GM23338 (cell line): ENCODE results near the gene OPALIN. TPM values are rescaled to one million over a fixed set of nuclear protein-coding genes. Genes with fewer than 3 reads are reported as not detected.

Experiments
- ATAC-seq: fragments of 200-7000 bp; cut with Tn5 transposase; 3 replicates; pipeline ENCODE4 v1.9.1; 2020
- DNase-seq: peaks from one replicate; pipeline ENCODE4 v3.0.0-alpha.2; 2015; ENCODE audit warnings: low spot score
- H2AFZ ChIP-seq: fragments of 200-600 bp; sonication (generic); 2 replicates; pipeline ENCODE4 v1.8.0; 2016; ENCODE audit warnings: antibody characterized with exemption, mild to moderate bottlenecking, moderate library complexity
- H3F3A ChIP-seq: fragments of 200-600 bp; sonication (generic); replicated peaks from 2 replicates; pipeline ENCODE4 v1.8.0; 2017; ENCODE audit warnings: antibody characterized with exemption, mixed run types, low read depth
- H3K27ac ChIP-seq: fragments of 200-600 bp; sonication (generic); 2 replicates; pipeline ENCODE4 v1.6.1; 2016; ENCODE audit warnings: low read depth
- H3K27me3 ChIP-seq: fragments of 200-600 bp; sonication (generic); 2 replicates; pipeline ENCODE4 v1.8.0; 2016; ENCODE audit warnings: mild to moderate bottlenecking, mixed run types, moderate library complexity; ENCODE audit not compliant: insufficient read depth
- H3K36me3 ChIP-seq: fragments of 200-600 bp; sonication (generic); 2 replicates; pipeline ENCODE4 v1.8.0; 2016; ENCODE audit warnings: mild to moderate bottlenecking; ENCODE audit not compliant: insufficient read depth
- H3K4me1 ChIP-seq: fragments of 200-600 bp; sonication (generic); 2 replicates; pipeline ENCODE4 v1.8.0; 2016; ENCODE audit warnings: mild to moderate bottlenecking, moderate library complexity; ENCODE audit not compliant: insufficient read depth
- H3K4me2 ChIP-seq: fragments of 200-600 bp; sonication (generic); 2 replicates; pipeline ENCODE4 v1.7.1; 2017; ENCODE audit warnings: mixed run types
- H3K4me3 ChIP-seq: fragments of 200-600 bp; sonication (generic); 2 replicates; pipeline ENCODE4 v1.6.1; 2016; ENCODE audit warnings: mixed run types
- H3K79me2 ChIP-seq: fragments of 200-600 bp; sonication (generic); replicated peaks from 2 replicates; pipeline ENCODE4 v1.8.0; 2017; ENCODE audit warnings: mild to moderate bottlenecking; ENCODE audit not compliant: insufficient read depth
- H3K9me2 ChIP-seq: fragments of 200-600 bp; sonication (generic); 2 replicates; pipeline ENCODE4 v1.8.0; 2017; ENCODE audit not compliant: insufficient read depth
- H4K20me1 ChIP-seq: fragments of 200-600 bp; sonication (generic); replicated peaks from 2 replicates; pipeline ENCODE4 v1.8.0; 2017; ENCODE audit warnings: mild to moderate bottlenecking; ENCODE audit not compliant: insufficient read depth
- H3K27ac Mint-ChIP-seq: 2 replicates; pipeline ENCODE4 v1.8.0; 2020; ENCODE audit warnings: inconsistent platforms, mild to moderate bottlenecking, moderate library complexity, mixed read lengths
- H3K27me3 Mint-ChIP-seq: 3 replicates; pipeline ENCODE4 v1.8.0; 2022; ENCODE audit warnings: low read depth, mild to moderate bottlenecking, moderate library complexity, mixed read lengths, inconsistent platforms; ENCODE audit not compliant: insufficient read depth, poor library complexity
- H3K36me3 Mint-ChIP-seq: 3 replicates; pipeline ENCODE4 v1.8.0; 2021; ENCODE audit warnings: low read depth, mild to moderate bottlenecking, inconsistent platforms, moderate library complexity, mixed read lengths
- H3K4me1 Mint-ChIP-seq: 3 replicates; pipeline ENCODE4 v1.8.0; 2020; ENCODE audit warnings: mild to moderate bottlenecking, inconsistent platforms, mixed read lengths
- H3K4me3 Mint-ChIP-seq: 3 replicates; pipeline ENCODE4 v1.8.0; 2021; ENCODE audit warnings: moderate library complexity, mild to moderate bottlenecking, inconsistent platforms, mixed read lengths
- H3K9me3 Mint-ChIP-seq: 3 replicates; pipeline ENCODE4 v1.8.0; 2020; ENCODE audit warnings: moderate library complexity, mild to moderate bottlenecking, inconsistent platforms, mixed read lengths
- CREB1 ChIP-seq: fragments of 250-450 bp; sonication (Bioruptor Pico); IDR thresholded peaks from 2 replicates; pipeline ENCODE4 v1.5.0; 2020; ENCODE audit warnings: low read depth, mild to moderate bottlenecking, moderate library complexity
- EZH2phosphoT487 ChIP-seq: fragments of 200-600 bp; sonication (generic); IDR thresholded peaks from one replicate; pipeline ENCODE4 v1.8.1; 2018; ENCODE audit warnings: antibody characterized with exemption; ENCODE audit not compliant: unreplicated experiment
- NANOG ChIP-seq: IDR thresholded peaks from 2 replicates; pipeline ENCODE4 v1.6.1; 2016; ENCODE audit warnings: antibody characterized with exemption, borderline replicate concordance
- POLR2AphosphoS5 ChIP-seq: IDR thresholded peaks from 2 replicates; pipeline ENCODE4 v1.6.1; 2016; ENCODE audit warnings: antibody characterized with exemption, low read depth
- ZNF114 ChIP-seq: fragments of 250-450 bp; sonication (Bioruptor Pico); IDR thresholded peaks from 2 replicates; pipeline ENCODE4 v1.5.0; 2020; ENCODE audit warnings: mild to moderate bottlenecking, moderate library complexity
- polyA plus RNA-seq: library from polyadenylated mRNA; unstranded; fragments of >200 nt; fragmentation: Nextera tagmentation; extraction: Ambion mirVana; gene quantifications from 2 replicates; pipeline ENCODE4 v1.2.1, GENCODE V29; 2016
- total RNA-seq: library from RNA; depleted of rRNA; stranded (reverse); fragments of >200 nt; shearing (Covaris generic); gene quantifications from 2 replicates; pipeline ENCODE4 v1.2.3, GENCODE V29; 2014
- TF ChIP-seq, protein P1 (sequence below), 2 experiments: fragments of 200-600 bp in 1 of 2; sonication (generic) in 1 of 2; conservative IDR thresholded peaks; 2 replicates each; pipeline versions ENCODE4 v1.5.1 to v1.6.1; 2016 to 2017; ENCODE audit warnings: antibody characterized with exemption in 2 of 2, low read depth in 2 of 2, mild to moderate bottlenecking in 2 of 2, moderate library complexity in 1 of 2
- TF ChIP-seq, protein P2 (sequence below): fragments of 250-450 bp; sonication (Bioruptor Pico); IDR thresholded peaks from 2 replicates; pipeline ENCODE4 v1.5.0; 2020; ENCODE audit warnings: mild to moderate bottlenecking, moderate library complexity

OPALIN gene
- total and polyA plus RNA-seq, 2 experiments from 2014 or later, result not detected

DNA sequence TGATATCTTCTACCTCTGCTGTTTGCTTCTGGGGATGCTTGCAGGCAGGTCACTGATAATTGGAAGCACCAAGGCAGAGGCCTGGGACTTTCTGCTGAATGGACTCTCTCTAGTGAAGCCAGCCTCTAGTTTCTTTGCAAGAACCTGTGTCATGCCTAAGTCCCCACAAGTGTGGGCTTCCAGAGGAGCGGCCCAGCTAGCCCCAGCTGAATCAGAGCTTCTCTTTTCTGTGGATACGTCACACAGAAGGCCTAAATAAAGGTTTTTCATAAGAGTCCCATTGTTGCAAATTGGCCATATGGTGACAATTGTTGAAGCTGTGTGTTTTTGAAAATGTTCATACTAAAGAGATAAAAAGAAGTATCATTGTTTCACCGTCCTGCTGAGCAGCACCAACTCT is 6.8 kb upstream of the OPALIN start:
- H3K9me3 Mint-ChIP-seq, result no peaks in the 10 kb centered on the region
- peaks cover 5% of the 10 kb centered on the region for H3K27me3 Mint-ChIP-seq
- no peaks in the 10 kb centered on the region for H3F3A ChIP-seq

GRCh38 chr10:96360766-96361165 is 2.0 kb upstream of the OPALIN start:
- Histone ChIP-seq H3K9me2 (peaks cover 3% of the 10 kb centered on the region; the same call in 1 of the 2 replicates), H2AFZ (no peak overlapping the region), H3K4me2 (no peak overlapping the region), H3K4me3 (no peak overlapping the region), H3K4me1 (no peaks in the 10 kb centered on the region), H3F3A (no peaks in the 10 kb centered on the region), H3K36me3 (no peaks in the 10 kb centered on the region), H3K27ac (no peak overlapping the region), H4K20me1 (no peaks in the 10 kb centered on the region), H3K79me2 (no peaks in the 10 kb centered on the region), H3K27me3 (no peaks in the 10 kb centered on the region)
- Mint-ChIP-seq H3K9me3 (no peaks in the 10 kb centered on the region), H3K4me1 (peaks cover 5% of the 10 kb centered on the region; the same call in 2 of the 3 replicates), H3K36me3 (no peaks in the 10 kb centered on the region), H3K27ac (no peak overlapping the region), H3K27me3 (peaks cover 4% of the 10 kb centered on the region), H3K4me3 (no peak overlapping the region)
- TF ChIP-seq, protein P1, sequence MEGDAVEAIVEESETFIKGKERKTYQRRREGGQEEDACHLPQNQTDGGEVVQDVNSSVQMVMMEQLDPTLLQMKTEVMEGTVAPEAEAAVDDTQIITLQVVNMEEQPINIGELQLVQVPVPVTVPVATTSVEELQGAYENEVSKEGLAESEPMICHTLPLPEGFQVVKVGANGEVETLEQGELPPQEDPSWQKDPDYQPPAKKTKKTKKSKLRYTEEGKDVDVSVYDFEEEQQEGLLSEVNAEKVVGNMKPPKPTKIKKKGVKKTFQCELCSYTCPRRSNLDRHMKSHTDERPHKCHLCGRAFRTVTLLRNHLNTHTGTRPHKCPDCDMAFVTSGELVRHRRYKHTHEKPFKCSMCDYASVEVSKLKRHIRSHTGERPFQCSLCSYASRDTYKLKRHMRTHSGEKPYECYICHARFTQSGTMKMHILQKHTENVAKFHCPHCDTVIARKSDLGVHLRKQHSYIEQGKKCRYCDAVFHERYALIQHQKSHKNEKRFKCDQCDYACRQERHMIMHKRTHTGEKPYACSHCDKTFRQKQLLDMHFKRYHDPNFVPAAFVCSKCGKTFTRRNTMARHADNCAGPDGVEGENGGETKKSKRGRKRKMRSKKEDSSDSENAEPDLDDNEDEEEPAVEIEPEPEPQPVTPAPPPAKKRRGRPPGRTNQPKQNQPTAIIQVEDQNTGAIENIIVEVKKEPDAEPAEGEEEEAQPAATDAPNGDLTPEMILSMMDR (conservative IDR thresholded peaks at IDR 0.05; ENCODE audit: low read depth in 2 of 2), result peak in 1 of 2 experiments; percentile 15; a peak in 1 of 4 replicates
- TF ChIP-seq CREB1 (CRISPR knock-in tag), result no peak
- no peak for ATAC-seq
- DNase-seq, result no peak

More for the DNA sequence above, 6.8 kb upstream of the OPALIN start:
- no peaks in the 10 kb centered on the region for H3K36me3 Mint-ChIP-seq
- no peak overlapping the region for H3K4me3 ChIP-seq
- no peaks in the 10 kb centered on the region for H3K79me2 ChIP-seq
- no peaks in the 10 kb centered on the region for H3K4me1 Mint-ChIP-seq
- no peaks in the 10 kb centered on the region for H3K27me3 ChIP-seq
- H3K27ac ChIP-seq, result no peak overlapping the region
- no peaks in the 10 kb centered on the region for H3K36me3 ChIP-seq
- peak overlapping the region; percentile 79; the same call in 1 of the 2 replicates for H2AFZ ChIP-seq
- no peak overlapping the region for H3K27ac Mint-ChIP-seq
- TF ChIP-seq EZH2phosphoT487, result no peak
- TF ChIP-seq NANOG, result no peak
- TF ChIP-seq CREB1 (CRISPR knock-in tag), result no peak
- H3K4me1 ChIP-seq, result no peaks in the 10 kb centered on the region
- no peak for ATAC-seq
- no peak overlapping the region for H3K4me3 Mint-ChIP-seq
- H3K4me2 ChIP-seq, result no peak overlapping the region
- DNase-seq, result no peak
- no peaks in the 10 kb centered on the region for H4K20me1 ChIP-seq
- H3K9me2 ChIP-seq, result no peaks in the 10 kb centered on the region

GRCh38 chr10:96360331-96360730 is 1.5 kb upstream of the OPALIN start:
- H3K27me3 ChIP-seq, result no peaks in the 10 kb centered on the region
- H3K4me3 ChIP-seq, result no peak overlapping the region
- H3K27ac ChIP-seq, result no peak overlapping the region
- Mint-ChIP-seq H3K27ac (no peak overlapping the region), H3K27me3 (peaks cover 4% of the 10 kb centered on the region), H3K4me3 (no peak overlapping the region), H3K9me3 (no peaks in the 10 kb centered on the region), H3K36me3 (no peaks in the 10 kb centered on the region), H3K4me1 (peaks cover 5% of the 10 kb centered on the region; the same call in 2 of the 3 replicates)
- no peaks in the 10 kb centered on the region for H3K79me2 ChIP-seq
- H3K4me1 ChIP-seq, result no peaks in the 10 kb centered on the region
- no peaks in the 10 kb centered on the region for H4K20me1 ChIP-seq
- H3K9me2 ChIP-seq, result peaks cover 3% of the 10 kb centered on the region; the same call in 1 of the 2 replicates
- DNase-seq (no peak), ATAC-seq (no peak)
- H2AFZ ChIP-seq, result no peak overlapping the region
- no peak overlapping the region for H3K4me2 ChIP-seq
- no peaks in the 10 kb centered on the region for H3K36me3 ChIP-seq
- no peaks in the 10 kb centered on the region for H3F3A ChIP-seq
- TF ChIP-seq, protein P2, sequence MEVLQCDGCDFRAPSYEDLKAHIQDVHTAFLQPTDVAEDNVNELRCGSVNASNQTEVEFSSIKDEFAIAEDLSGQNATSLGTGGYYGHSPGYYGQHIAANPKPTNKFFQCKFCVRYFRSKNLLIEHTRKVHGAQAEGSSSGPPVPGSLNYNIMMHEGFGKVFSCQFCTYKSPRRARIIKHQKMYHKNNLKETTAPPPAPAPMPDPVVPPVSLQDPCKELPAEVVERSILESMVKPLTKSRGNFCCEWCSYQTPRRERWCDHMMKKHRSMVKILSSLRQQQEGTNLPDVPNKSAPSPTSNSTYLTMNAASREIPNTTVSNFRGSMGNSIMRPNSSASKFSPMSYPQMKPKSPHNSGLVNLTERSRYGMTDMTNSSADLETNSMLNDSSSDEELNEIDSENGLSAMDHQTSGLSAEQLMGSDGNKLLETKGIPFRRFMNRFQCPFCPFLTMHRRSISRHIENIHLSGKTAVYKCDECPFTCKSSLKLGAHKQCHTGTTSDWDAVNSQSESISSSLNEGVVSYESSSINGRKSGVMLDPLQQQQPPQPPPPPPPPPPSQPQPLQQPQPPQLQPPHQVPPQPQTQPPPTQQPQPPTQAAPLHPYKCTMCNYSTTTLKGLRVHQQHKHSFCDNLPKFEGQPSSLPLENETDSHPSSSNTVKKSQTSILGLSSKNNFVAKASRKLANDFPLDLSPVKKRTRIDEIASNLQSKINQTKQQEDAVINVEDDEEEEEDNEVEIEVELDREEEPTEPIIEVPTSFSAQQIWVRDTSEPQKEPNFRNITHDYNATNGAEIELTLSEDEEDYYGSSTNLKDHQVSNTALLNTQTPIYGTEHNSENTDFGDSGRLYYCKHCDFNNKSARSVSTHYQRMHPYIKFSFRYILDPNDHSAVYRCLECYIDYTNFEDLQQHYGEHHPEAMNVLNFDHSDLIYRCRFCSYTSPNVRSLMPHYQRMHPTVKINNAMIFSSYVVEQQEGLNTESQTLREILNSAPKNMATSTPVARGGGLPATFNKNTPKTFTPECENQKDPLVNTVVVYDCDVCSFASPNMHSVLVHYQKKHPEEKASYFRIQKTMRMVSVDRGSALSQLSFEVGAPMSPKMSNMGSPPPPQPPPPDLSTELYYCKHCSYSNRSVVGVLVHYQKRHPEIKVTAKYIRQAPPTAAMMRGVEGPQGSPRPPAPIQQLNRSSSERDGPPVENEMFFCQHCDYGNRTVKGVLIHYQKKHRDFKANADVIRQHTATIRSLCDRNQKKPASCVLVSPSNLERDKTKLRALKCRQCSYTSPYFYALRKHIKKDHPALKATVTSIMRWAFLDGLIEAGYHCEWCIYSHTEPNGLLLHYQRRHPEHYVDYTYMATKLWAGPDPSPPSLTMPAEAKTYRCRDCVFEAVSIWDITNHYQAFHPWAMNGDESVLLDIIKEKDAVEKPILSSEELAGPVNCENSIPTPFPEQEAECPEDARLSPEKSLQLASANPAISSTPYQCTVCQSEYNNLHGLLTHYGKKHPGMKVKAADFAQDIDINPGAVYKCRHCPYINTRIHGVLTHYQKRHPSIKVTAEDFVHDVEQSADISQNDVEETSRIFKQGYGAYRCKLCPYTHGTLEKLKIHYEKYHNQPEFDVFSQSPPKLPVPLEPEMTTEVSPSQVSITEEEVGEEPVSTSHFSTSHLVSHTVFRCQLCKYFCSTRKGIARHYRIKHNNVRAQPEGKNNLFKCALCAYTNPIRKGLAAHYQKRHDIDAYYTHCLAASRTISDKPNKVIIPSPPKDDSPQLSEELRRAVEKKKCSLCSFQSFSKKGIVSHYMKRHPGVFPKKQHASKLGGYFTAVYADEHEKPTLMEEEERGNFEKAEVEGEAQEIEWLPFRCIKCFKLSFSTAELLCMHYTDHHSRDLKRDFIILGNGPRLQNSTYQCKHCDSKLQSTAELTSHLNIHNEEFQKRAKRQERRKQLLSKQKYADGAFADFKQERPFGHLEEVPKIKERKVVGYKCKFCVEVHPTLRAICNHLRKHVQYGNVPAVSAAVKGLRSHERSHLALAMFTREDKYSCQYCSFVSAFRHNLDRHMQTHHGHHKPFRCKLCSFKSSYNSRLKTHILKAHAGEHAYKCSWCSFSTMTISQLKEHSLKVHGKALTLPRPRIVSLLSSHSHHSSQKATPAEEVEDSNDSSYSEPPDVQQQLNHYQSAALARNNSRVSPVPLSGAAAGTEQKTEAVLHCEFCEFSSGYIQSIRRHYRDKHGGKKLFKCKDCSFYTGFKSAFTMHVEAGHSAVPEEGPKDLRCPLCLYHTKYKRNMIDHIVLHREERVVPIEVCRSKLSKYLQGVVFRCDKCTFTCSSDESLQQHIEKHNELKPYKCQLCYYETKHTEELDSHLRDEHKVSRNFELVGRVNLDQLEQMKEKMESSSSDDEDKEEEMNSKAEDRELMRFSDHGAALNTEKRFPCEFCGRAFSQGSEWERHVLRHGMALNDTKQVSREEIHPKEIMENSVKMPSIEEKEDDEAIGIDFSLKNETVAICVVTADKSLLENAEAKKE (CRISPR knock-in tag), result no peak
- TF ChIP-seq, protein P1 (conservative IDR thresholded peaks at IDR 0.05; ENCODE audit: low read depth in 2 of 2), result no peak
- TF ChIP-seq POLR2AphosphoS5 (no peak), ZNF114 (no peak)
